Fibroblast of skin of back (primary cell): Measurements from ENCODE around the gene CLDN20. TPM values are rescaled to one million over a fixed set of nuclear protein-coding genes. Genes with fewer than 3 reads are reported as not detected.
"Not testable (repeated sequence)": the region's sequence is repeated elsewhere in the genome, so short reads cannot be mapped to it uniquely, and the experiment has no call there.

Experiments used
- DNase-seq: peaks from one replicate; pipeline ENCODE4 v3.0.0-alpha.2; 2013
- polyA plus RNA-seq, 2 experiments: library from polyadenylated mRNA; unstranded; fragments of 120-200 nt; gene quantifications; one replicate each; pipeline ENCODE4 v1.2.1, GENCODE V29; 2013; ENCODE audit not compliant: insufficient read length in 2 of 2

The CLDN20 gene, protein sequence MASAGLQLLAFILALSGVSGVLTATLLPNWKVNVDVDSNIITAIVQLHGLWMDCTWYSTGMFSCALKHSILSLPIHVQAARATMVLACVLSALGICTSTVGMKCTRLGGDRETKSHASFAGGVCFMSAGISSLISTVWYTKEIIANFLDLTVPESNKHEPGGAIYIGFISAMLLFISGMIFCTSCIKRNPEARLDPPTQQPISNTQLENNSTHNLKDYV
- polyA plus RNA-seq (2013, experiment 1 of 2; ENCODE audit: insufficient read length) = 0.19 TPM
- 0.11 TPM for polyA plus RNA-seq (2013, experiment 2 of 2; ENCODE audit: insufficient read length)

DNA sequence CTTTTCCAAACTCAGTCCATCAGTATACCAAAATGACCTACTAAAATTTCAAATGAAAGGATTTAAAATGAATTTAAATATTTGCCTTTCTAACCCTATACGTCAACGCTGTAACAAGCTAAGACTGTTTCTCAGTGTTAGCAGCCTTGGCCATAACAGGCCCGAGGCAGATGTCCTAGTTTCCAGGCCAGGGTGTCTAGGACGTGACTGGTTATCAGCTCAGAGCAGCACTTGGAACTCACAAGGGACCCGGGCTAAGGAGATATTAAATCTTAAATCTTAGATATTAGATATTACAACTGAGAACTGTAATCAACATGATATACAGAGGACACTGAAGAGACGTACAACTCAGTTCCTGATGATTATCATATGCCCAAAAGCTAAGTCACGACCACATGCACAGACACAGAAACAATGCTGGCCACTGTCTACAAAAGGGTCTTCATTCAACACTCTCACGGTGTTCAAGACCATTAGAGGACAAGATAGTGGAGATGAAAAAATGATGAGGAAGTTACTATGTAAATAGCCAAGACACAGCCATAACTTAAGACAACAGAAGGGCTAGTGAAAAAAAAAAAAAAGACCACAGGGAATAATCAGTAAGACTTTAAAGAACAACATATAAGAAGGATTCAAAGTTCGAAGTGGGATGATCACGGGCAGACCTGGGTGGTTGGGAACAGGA is at the start of gene CLDN20:
Gene CLDN20, plus strand, starts transcription at position 641 of the 691 bp plus-strand sequence. CDS start 11,707 bp downstream, outside the sequence.
- no peak for DNase-seq

DNA sequence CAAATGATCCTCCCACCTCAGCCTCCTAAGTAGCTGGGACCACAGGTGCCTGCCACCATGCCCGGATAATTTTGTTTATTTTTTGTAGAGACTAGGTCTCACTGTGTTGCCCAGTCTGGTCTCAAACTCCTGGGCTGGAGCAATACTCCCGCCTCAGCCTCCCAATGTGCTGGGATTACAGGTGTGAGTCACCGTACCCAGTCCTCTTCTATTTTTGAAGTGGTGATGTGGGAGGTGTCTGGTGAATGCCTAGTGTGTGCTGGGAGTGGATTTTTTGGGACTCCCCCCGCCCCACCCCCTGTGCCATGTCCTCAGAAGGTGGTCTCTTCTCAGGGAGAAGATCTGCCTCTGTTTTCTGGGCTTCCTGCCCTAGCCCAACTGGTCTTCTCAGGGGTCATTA is 47.9 kb upstream of the CLDN20 start:
- no peak for DNase-seq

DNA sequence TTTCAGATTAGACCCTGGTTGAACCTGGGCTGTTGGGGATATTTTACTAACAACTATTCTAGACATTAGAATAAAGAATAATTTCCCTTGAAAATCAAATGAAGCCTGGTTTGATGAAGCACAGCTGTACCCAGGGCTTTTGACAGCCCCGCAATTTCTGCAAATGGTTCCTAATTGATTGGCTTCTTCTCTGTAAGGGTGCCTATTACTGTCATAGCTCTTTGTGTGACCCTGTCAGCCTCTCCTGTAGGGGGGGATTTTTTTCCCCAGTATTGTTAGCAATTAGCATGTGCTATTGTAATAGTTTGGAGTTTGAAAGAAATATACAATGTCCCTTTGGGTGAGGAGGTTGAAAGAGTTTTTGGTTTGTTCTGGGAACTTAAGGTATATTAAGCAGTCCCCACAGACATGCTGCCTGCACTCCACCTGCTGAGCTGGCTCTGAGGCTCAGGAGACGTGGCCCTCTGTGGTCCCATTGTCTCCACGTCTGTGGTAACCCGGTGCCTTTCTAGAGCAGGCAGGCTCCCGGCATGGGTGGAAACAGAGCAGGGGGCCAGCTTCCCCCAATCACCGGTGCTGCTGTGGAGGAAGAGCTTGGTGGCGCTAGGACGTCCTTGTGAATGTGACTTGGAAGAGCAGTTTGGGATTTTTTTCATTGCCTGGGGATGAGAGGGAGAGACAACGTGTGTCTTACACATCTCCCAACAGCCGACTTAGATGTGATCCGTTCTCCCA is 47.3 kb upstream of the CLDN20 start:
- no peak for DNase-seq

DNA sequence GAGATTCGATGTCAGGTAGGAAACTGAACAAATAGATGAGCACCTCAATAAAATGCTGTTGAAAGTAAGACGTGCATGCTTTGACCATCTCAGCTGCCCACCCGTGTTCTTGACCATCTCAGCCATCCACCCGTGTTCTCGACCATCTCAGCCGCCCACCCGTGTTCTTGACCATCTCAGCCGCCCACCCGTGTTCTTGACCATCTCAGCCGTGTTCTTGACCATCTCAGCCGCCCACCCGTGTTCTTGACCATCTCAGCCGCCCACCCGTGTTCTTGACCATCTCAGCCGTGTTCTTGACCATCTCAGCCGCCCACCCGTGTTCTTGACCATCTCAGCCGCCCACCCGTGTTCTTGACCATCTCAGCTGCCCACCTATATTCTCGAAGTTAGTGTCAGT is 45.1 kb upstream of the CLDN20 start:
- not testable (repeated sequence) for DNase-seq

DNA sequence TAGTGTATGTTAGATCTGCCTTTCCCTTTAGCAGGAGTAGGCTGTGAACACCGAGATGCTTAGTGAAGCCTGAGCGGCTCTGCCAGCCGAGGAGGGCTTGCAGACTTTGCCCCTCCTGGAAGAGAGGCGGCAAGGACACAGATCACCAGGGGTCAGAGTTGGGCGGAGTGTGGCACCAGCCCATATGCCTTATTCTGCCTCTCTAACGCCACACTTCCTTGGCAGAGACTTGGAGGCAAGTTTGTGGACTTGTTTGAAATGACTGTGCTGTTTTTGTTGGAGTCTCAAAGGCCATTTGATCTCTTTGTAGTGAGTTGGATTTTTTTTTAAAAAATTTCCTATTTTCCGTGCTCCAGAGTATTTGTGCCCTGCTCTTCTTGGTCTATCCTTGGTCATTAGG is 44.5 kb upstream of the CLDN20 start:
- DNase-seq = no peak

DNA sequence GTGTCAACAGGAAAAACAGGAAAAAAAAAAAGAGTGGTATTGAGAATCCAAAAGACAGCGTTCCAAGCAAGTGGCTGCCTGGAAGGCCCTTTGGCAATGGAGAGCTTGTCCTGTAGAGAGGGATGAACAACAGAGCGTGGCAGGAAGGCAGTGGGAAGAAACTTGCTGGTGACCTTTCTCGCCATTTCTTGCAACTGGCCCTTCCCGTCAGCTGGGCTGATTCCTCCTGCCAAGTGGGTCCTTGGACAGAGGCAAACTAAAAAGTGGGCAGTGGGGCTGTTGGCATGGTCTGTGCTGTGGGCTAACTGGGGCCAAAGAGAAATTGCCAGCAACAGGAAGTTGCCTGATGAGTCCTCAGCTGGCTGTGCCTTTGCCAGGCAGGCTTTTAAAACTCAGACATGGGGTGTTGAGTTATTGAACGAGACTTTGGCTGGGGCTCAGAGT is 43.9 kb upstream of the CLDN20 start:
- no peak for DNase-seq

DNA sequence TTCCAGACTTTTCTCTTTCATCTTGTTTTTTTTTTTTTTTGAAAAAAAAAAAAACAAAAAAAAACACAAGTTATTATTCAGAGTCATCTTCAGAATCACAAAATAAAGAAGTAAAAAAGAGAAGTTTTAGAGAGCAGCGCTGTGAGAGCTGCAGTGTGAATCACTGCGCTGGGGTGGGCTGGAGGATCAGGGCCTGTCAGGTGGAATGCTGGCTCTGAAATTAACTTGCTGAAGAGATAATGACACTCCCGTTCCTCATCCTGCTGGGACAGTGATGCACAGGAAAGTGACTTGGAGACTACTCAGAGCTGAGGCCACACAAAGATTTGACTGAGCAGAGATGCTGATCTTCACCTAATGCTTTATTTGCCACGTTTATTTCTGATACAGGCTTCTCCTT is 42.7 kb upstream of the CLDN20 start:
- no peak for DNase-seq

DNA sequence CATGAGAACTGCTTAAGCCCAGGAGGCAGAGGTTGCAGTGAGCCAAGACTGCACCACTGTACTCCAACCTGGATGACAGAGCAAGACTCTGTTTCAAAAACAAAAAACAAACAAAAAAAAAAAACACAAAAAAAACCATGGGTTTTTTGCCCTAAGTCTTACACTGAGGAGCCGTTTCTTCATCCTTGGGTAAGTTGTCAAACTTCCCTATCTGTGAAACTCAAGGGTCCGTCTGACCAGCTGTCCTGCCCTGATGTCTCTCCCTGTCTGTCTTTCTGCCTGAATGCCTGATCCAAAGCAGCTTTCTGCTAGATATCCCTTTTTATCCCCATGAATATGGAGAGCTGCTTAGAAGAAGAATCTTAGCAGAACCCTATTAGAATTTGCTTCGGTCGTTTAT is 41.3 kb upstream of the CLDN20 start:
- no peak for DNase-seq

DNA sequence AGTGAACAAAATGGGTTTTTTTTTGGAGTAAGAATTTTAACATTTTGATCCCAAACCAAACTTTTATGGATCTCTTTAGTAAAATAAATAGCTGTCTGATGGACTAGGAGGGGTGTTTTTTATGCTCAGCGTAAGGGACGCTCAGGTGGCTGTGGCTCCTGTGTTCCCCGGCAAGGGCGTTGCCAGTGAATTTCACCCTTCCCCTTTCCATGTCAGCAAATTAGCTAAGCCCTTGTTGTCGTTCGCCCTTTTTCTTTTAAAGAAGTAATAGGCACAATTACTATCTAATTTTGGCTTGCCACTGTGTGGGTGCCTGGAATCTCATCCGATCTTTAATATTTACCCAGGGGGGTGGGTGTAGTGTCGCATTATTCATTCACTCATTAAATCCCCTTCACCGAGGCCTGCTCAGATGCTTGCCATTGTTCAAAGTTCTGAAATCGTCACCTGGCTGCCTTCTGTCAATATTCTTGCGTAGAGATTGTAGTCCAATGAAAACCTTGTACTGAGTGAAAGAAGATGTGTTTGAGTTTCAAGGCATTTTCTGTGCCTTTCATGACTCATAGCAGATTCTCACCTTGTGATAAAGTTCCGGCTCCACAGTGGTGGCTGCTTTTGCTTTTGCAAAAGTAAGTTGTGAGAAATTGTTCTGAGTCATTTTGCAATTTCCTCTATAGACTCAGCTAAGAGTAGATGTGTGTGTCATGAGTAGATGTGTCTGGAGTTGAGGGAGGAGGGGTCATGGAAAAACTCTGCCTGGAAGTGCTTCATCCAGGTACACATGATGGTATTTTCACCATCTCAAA is 40.0 kb upstream of the CLDN20 start:
- peak; percentile 84 for DNase-seq

DNA sequence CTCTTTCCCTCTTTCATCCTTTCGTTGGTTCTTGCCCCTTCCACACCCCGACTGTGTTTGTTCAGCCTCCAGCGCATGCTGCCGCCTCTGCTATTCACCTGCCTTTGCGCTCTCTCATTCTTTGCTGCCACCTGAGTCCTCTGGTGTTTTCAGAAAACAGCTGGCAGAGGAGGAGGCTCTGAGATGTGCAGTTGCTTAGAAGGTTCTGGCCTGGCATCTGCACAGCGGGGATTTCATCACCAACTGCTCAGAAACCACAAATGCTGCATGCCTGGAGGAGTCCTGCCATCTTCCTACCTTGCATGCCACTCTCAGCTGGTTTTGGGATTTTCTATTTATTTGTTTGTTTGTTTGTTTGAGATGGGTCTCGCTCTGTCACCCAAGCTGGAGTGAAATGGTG is 39.2 kb upstream of the CLDN20 start:
- no peak for DNase-seq

DNA sequence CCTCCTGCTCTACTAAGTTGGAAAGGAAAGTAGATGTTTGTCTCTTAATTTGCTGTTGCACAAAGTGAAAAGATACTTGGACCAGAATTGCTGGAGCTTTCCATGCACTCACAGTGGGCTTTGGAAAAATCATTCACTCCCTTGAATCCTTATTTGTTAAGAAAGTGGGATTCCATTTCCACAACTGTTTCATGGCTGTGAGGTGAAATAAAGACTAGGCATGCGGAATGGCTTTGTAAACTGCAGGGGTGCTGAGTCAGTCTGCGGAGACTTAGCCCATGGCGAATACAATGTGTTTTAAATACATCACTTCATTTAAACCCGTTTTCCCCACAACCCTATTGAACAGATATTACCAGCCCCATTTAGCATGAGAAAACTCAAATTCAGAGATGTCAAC is 36.8 kb upstream of the CLDN20 start:
- no peak for DNase-seq

DNA sequence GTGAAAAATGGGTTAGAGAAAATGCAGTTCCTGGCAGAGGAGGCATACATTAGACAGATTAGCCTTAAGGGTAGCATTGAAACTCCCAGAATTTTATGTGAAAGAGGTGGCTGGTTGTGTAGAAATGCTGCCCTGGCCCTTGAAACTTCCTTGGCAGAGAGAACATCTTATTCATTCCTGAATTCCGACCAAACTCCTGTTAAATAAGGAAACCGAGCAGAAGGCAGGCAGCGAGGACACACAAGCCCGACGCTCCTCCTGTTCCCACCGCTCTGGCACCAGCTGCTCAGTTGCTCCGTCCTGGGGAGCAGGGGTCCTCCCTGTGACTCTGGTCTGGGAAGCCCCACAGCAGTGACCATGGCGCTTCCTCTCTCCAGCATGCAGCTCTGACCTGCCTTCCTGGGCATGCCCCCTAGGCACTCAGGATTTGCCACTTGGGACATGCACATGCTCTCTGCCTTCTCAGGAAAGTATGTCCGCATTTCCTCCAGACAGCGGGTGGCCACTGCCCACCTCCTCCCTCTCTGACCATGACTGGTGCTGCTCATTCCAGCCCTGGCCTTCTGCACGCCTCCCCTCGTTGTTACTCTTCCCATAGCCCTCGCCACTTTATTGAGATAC is 35.2 kb upstream of the CLDN20 start:
- no peak for DNase-seq

DNA sequence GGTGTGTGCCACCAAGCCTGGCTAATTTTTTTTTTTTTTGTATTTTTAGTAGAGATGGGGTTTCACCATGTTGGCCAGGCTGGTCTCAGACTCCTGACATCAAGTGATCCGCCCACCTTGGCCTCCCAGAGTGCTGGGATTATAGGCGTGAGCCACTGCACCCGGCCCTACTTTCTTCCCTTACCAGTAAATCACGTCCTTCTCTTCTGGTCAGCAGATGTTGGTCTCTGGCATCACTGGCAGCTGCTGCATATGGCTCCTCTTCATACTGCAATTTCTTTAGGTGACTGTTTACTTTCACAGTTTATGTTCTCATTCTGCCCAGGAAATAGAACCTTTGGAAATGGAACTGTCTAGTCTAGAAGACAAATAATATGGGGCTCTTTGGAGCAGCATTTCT is 32.8 kb upstream of the CLDN20 start:
- DNase-seq = not testable (repeated sequence)

DNA sequence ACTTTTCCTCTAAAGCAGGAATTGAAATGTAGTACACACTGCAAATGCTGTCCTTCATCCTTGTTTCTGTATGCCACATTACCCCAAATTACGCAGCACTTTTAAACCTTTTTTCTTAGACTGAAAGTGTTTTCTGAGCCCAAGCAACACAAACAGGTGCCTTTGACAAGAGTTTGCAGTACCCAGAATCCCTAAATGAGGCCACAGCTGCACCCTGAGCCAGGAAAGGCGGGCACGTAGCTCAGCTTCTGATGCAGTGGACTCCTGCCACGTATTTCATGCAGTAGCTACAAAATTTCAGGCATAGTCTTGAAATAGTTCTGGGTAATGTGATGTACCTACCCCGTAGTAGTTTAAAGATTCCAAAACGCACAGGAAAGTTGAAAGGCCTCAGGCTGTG is 31.0 kb upstream of the CLDN20 start:
- DNase-seq = no peak

DNA sequence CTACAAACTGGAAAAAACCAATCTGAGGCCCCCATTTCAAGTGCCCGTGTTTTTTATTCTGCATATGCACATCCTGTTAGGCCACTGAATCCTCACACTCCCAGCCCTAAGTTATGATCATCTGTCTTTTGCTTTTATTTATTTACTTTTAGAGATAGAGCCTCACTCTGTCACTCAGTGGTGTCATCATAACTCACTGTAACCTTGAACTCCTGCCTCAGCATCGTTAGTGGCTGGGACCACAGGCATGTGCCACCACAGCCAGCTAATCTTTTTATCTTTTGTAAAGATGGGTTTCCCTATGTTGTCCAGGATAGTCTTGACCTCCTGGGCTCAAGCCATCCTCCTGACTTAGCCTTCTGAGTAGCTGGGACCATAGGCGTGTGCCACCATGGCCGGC is 29.6 kb upstream of the CLDN20 start:
- DNase-seq = no peak

DNA sequence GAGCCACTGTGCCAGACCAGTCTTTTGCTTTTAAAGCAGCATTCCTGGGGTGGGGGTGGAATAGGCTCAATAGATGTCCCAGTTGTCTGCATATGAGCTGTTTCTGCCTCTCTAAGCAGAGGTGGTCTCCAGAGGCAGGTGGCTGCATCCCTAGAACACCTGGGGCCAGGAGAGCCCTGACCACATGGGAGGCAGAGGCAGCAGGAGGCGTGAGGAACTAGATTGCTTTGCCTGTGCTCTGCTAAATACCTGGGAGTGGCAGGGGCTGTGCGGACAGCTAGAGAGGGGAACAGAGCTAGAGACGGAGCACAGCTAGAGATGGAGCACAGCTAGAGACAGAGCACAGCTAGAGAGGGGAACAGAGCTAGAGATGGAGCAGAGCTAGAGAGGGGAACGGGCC is 29.1 kb upstream of the CLDN20 start:
- no peak for DNase-seq

DNA sequence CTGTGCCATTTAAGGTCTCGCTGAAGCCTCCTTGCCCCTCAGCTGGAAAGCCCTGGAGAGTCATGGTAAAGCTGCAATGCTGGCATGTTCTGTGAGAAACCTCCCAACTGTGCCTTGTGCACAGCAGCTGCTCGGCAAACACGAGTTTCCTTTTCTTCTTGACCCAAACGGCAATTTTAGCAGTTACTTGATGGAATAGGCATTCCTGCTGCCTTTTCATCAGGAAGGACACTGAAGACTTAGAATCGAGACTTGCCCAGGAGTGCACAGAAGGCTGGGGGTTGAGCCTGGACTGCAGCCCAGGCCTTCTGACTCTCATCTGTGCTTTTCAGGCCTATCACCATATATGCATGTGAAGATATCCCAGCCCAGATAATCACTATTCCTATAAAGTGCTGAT is 28.7 kb upstream of the CLDN20 start:
- no peak for DNase-seq

DNA sequence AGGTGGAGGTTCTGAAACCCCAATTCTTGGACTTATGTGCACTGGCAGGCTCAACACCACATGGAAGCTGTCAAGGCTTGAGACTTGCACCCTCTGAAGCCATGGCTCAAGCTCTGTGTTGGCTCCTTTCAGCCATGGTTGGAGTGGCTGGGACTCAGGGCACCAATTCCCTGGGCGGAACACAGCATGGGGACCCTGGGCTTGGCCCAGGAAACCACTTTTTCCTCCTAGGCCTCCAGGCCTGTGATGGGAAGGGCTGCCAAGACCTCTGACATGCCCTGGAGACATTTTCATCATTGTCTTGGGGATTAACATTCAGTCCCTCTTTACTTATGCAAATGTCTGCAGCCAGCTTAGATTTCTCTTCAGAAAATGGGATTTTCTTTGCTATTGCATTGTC is 26.2 kb upstream of the CLDN20 start:
- DNase-seq = no peak

DNA sequence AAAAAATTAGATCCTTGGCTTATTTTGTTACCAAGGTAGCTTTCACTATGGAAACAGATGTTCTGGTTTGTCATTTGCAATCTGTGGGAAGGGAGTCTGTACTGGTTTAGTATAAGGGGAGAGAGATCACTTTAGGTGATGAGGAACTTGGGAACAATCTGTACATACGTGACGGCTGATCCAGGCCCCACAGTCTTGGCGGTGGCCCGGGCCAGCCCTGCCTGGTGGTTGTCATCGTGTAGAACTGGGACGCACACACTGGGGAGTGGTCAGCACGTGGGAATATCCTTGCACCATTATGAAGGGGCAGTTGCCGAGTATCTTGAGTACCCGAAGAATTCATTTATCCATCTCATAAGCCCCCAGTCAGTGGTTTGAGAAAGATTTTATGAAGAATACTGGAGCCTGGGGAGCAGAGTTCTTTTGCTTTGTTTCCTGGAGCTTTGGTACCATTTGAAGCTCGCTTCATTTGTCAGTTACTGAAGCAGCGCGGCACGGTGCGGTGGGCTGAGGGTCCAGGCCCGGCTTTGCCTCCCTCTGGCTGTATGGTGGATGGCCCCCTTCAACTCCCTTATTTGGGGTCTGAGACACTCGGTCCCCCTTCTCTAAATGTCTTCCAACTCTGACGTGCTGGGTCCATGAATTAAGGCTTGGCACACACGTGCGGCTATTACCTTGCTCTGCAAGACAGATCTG is 22.8 kb upstream of the CLDN20 start:
- DNase-seq = no peak

DNA sequence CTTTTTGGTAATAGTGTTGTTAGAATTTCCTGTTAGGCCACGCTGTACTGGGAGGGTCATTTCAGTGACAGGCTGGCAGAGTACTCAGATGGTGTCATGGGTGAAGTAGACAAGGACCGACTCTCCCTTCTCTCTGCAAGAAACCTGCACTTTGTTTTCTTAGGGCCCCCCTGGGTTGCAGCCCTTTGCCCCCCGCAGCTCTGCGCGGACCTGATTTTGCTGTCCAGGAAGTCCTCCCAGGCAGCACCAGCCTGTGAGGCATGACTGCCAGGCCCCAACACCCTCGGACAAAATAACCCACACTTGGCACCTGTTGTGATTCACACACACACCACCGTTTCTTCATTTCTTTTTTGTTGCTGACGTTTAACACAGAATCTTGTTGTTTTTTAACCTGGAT is 21.8 kb upstream of the CLDN20 start:
- DNase-seq = no peak

DNA sequence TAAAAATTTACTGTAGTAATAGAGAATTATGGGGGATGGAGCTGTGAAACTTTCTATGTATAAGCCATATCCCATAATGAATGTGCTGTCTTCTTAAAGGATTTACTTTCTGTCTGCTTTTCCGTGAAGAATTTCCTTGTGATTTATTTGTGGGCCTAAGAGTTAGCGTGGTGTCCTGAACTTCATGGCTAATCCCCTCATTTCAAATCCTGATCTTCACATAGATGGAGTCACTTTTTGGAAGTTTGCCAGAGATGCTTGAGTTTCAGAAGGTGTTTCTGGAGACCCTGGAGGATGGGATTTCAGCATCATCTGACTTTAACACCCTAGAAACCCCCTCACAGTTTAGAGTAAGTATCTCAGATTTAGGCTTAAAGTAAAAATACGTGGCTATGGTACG is 19.4 kb upstream of the CLDN20 start:
- no peak for DNase-seq

DNA sequence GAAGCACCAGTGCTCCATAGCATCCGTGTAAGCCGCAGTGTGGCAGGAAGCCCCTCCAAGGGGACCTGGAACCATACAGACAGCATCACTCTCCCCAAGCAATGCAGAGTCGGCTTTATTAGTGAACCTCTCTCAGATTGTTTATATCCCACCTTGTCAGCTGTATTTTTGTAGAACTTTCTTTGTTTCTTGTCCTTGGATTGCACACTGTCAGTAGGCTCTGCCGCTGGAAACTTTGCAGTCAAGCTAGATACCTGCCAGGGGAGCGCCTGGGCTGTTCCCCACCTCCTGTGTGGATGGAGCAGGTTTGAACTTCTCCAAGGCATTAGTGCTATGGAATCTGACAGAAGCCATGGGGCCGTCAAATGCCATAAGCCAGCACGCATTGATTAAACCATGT is 18.6 kb upstream of the CLDN20 start:
- DNase-seq = no peak
